Liver (tissue), 9 donors: ENCODE data around the gene WWOX. TPM values are rescaled to one million over a fixed set of nuclear protein-coding genes. Genes with fewer than 3 reads are reported as not detected.
A peak's percentile ranks its signal among the peaks of the same experiment; 100 is the strongest.

Experiments used
- DNase-seq: peaks from one replicate; pipeline ENCODE4 v3.0.0-alpha.2; 2017; ENCODE audit warnings: low spot score
- H3K27ac ChIP-seq, 2 donors: one replicate each; pipeline ENCODE4 v1.7.0; 2013; ENCODE audit warnings: inconsistent platforms in 2 of 2, low read length in 2 of 2, control low read depth in 1 of 2, low read depth in 1 of 2, mild to moderate bottlenecking in 1 of 2
- H3K27me3 ChIP-seq, 4 donors: one replicate each; pipeline versions ENCODE4 v1.6.1 to v1.7.0; 2013; ENCODE audit warnings: low read length in 3 of 4, inconsistent platforms in 1 of 4, mild to moderate bottlenecking in 1 of 4, moderate library complexity in 1 of 4; ENCODE audit not compliant: control insufficient read depth in 4 of 4, insufficient read depth in 4 of 4
- H3K36me3 ChIP-seq, 4 donors: one replicate each; pipeline versions ENCODE4 v1.6.1 to v1.7.0; 2013; ENCODE audit warnings: low read length in 3 of 4, mild to moderate bottlenecking in 3 of 4, low read depth in 1 of 4, moderate library complexity in 1 of 4; ENCODE audit not compliant: control insufficient read depth in 4 of 4, insufficient read depth in 3 of 4
- H3K4me1 ChIP-seq, 4 donors: one replicate each; pipeline versions ENCODE4 v1.6.1 to v1.7.0; 2013; ENCODE audit warnings: low read length in 3 of 4, mild to moderate bottlenecking in 3 of 4, moderate library complexity in 1 of 4; ENCODE audit not compliant: control insufficient read depth in 4 of 4, insufficient read depth in 4 of 4
- H3K4me3 ChIP-seq, 3 donors: one replicate each; pipeline versions ENCODE4 v1.6.1 to v1.7.0; 2013; ENCODE audit warnings: low read length in 3 of 3, control low read depth in 1 of 3, low read depth in 1 of 3, mild to moderate bottlenecking in 1 of 3
- H3K9ac ChIP-seq, 2 donors: one replicate each; pipeline ENCODE4 v1.7.0; 2013; ENCODE audit warnings: low read length in 2 of 2, mild to moderate bottlenecking in 2 of 2, moderate library complexity in 2 of 2, control low read depth in 1 of 2, low read depth in 1 of 2
- H3K9me3 ChIP-seq, 4 donors: one replicate each; pipeline versions ENCODE4 v1.6.1 to v1.7.0; 2013; ENCODE audit warnings: low read length in 3 of 4; ENCODE audit not compliant: control insufficient read depth in 4 of 4
- ATF3 ChIP-seq: IDR thresholded peaks from 2 replicates; pipeline ENCODE4 v1.6.1; 2016; ENCODE audit warnings: antibody characterized with exemption
- CTCF ChIP-seq: fragments of 150-350 bp; IDR thresholded peaks from 2 replicates; pipeline ENCODE4 v1.5.1; 2017; ENCODE audit warnings: improper control_type of control experiment, low read depth, low read length; ENCODE audit not compliant: missing input control
- EGR1 ChIP-seq, 2 donors: IDR thresholded peaks; 2 replicates each; pipeline ENCODE4 v1.6.1; 2016 to 2018; ENCODE audit warnings: antibody characterized with exemption in 2 of 2, low read depth in 2 of 2
- FOXA1 ChIP-seq: IDR thresholded peaks from 2 replicates; pipeline ENCODE4 v1.6.1; 2016; ENCODE audit warnings: antibody characterized with exemption
- FOXA2 ChIP-seq: IDR thresholded peaks from 2 replicates; pipeline ENCODE4 v1.6.1; 2016; ENCODE audit warnings: antibody characterized with exemption
- GABPA ChIP-seq, 2 donors: IDR thresholded peaks in 1 of 2; conservative IDR thresholded peaks in 1 of 2; 2 replicates each; pipeline ENCODE4 v1.6.1; 2016; ENCODE audit warnings: antibody characterized with exemption in 2 of 2, mild to moderate bottlenecking in 1 of 2, moderate library complexity in 1 of 2
- HNF4A ChIP-seq, 2 donors: conservative IDR thresholded peaks; 2 replicates each; pipeline ENCODE4 v1.6.1; 2016; ENCODE audit warnings: antibody characterized with exemption in 2 of 2, mild to moderate bottlenecking in 2 of 2
- HNF4G ChIP-seq: IDR thresholded peaks from 2 replicates; pipeline ENCODE4 v1.6.1; 2016; ENCODE audit warnings: antibody characterized with exemption
- JUND ChIP-seq, 2 donors: IDR thresholded peaks; 2 replicates each; pipeline ENCODE4 v1.6.1; 2016; ENCODE audit warnings: antibody characterized with exemption in 2 of 2
- MAX ChIP-seq: IDR thresholded peaks from 2 replicates; pipeline ENCODE4 v1.6.1; 2016; ENCODE audit warnings: antibody characterized with exemption
- NR2F2 ChIP-seq: IDR thresholded peaks from 2 replicates; pipeline ENCODE4 v1.6.1; 2016; ENCODE audit warnings: antibody characterized with exemption
- RAD21 ChIP-seq, 2 donors: IDR thresholded peaks; 2 replicates each; pipeline ENCODE4 v1.6.1; 2016; ENCODE audit warnings: antibody characterized with exemption in 2 of 2, mild to moderate bottlenecking in 2 of 2
- REST ChIP-seq: IDR thresholded peaks from 2 replicates; pipeline ENCODE4 v1.6.1; 2016; ENCODE audit warnings: antibody characterized with exemption, mild to moderate bottlenecking
- RXRA ChIP-seq, 2 donors: IDR thresholded peaks; 2 replicates each; pipeline ENCODE4 v1.6.1; 2017 to 2018; ENCODE audit warnings: antibody characterized with exemption in 2 of 2, mild to moderate bottlenecking in 1 of 2
- SP1 ChIP-seq: IDR thresholded peaks from 2 replicates; pipeline ENCODE4 v1.6.1; 2018; ENCODE audit warnings: antibody characterized with exemption, mild to moderate bottlenecking
- TAF1 ChIP-seq: conservative IDR thresholded peaks from 2 replicates; pipeline ENCODE4 v1.6.1; 2016; ENCODE audit warnings: antibody characterized with exemption, mild to moderate bottlenecking
- YY1 ChIP-seq: IDR thresholded peaks from 2 replicates; pipeline ENCODE4 v1.6.1; 2016; ENCODE audit warnings: antibody characterized with exemption, mild to moderate bottlenecking
- ZBTB33 ChIP-seq: IDR thresholded peaks from 2 replicates; pipeline ENCODE4 v1.6.1; 2016; ENCODE audit warnings: antibody characterized with exemption
- WGBS: extraction: QIAGEN DNeasy Blood & Tissue Kit; methylation state at CpG from one replicate; pipeline ENCODE4 v1.1.7; 2013; 5-methylcytosine and 5-hydroxymethylcytosine counted together
- polyA plus RNA-seq, 2 donors: library from polyadenylated mRNA; stranded (reverse) in 1 of 2; unstranded in 1 of 2; fragments of 200-250 nt in 1 of 2; fragments of >200 nt in 1 of 2; fragmentation: Nextera tagmentation in 1 of 2; extraction: Ambion mirVana in 1 of 2; gene quantifications; one replicate each; pipeline versions ENCODE4 v1.2.1 to v1.2.3, GENCODE V29; 2013 to 2015
- total RNA-seq, 2 donors: library from RNA; depleted of rRNA; stranded (reverse); fragments of >200 nt; gene quantifications; one replicate each; pipeline ENCODE4 v1.2.3, GENCODE V29; 2014
- donor health status: healthy.
- donor health status: healthy.
- donor health status: healthy.
- donor health status: healthy.
- donor health status: healthy.

WWOX gene
- total and polyA plus RNA-seq, 4 donors, result 9.8 to 46.0 (median 15.3) TPM

- TF ChIP-seq REST (no peak), FOXA1 (no peak), FOXA2 (no peak), JUND (IDR thresholded peaks at IDR 0.05) (no peak), NR2F2 (no peak), CTCF (no peak), SP1 (no peak), GABPA (IDR thresholded peaks at IDR 0.05 in 1 of 2, conservative IDR thresholded peaks at IDR 0.05 in 1 of 2) (no peak), HNF4G (no peak), EGR1 (IDR thresholded peaks at IDR 0.05; ENCODE audit: low read depth in 2 of 2) (no peak), TAF1 (no peak), ATF3 (no peak), RAD21 (IDR thresholded peaks at IDR 0.05) (no peak), YY1 (no peak), RXRA (IDR thresholded peaks at IDR 0.05) (no peak)
These were observed 892.5 kb downstream of the WWOX start for GRCh38 chr16:78992001-78992400.

GRCh38 chr16:78993346-78993745 lies 893.9 kb downstream of the WWOX start:
- 80% methylated on average over 12 of the region's 12 CpGs for WGBS
- Histone ChIP-seq H3K36me3 (no peaks in the 10 kb centered on the region), H3K27ac (no peak overlapping the region), H3K27me3 (no peaks in the 10 kb centered on the region), H3K9ac (no peak overlapping the region), H3K4me1 (no peaks in the 10 kb centered on the region), H3K9me3 (no peaks in the 10 kb centered on the region), H3K4me3 (no peak overlapping the region)
- DNase-seq, result peak; percentile 34
- no peak for TF ChIP-seq FOXA1
- TF ChIP-seq FOXA2, result no peak
- no peak for TF ChIP-seq ZBTB33
- no peak for TF ChIP-seq TAF1
- TF ChIP-seq MAX, result no peak
- no peak for TF ChIP-seq HNF4A (conservative IDR thresholded peaks at IDR 0.05)
- no peak for TF ChIP-seq ATF3

More at GRCh38 chr16:78992001-78992400, 892.5 kb downstream of the WWOX start:
- no peaks in the 10 kb centered on the region for H3K27me3 ChIP-seq
- H3K9ac ChIP-seq, result no peak overlapping the region
- no peaks in the 10 kb centered on the region for H3K9me3 ChIP-seq
- no peak overlapping the region for H3K27ac ChIP-seq
- no peak for DNase-seq
- H3K4me1 ChIP-seq, result no peaks in the 10 kb centered on the region
- no peaks in the 10 kb centered on the region for H3K36me3 ChIP-seq
- H3K4me3 ChIP-seq, result no peak overlapping the region
- WGBS, result 80% methylated on average over 6 of the region's 6 CpGs
